Endothelial cell of umbilical vein (primary cell): Measurements from ENCODE around the gene OXNAD1. TPM values are rescaled to one million over a fixed set of nuclear protein-coding genes. Genes with fewer than 3 reads are reported as not detected.

Experiments
- BruUV-seq: library from RNA; stranded (reverse); fragments of 400-500 nt; replicated peaks from 2 replicates; lab custom pipeline; 2021; lab: Mats Ljungman, UMichigan
- CTCF ChIA-PET: fragments of 300-600, 350-600 bp; sonication (Branson Sonifier 250); formaldehyde crosslinking; loops from one replicate; lab custom pipeline; 2021; ENCODE audit warnings: antibody characterized with exemption, inconsistent platforms; lab: Charles Lee
- POLR2A ChIA-PET: fragments of 300-600, 350-600 bp; sonication (Branson Sonifier 250); formaldehyde crosslinking; loops from one replicate; lab custom pipeline; 2021; ENCODE audit warnings: antibody characterized with exemption, inconsistent platforms; lab: Charles Lee
- DNase-seq: peaks from one replicate; pipeline ENCODE4 v3.0.0-alpha.2; 2011; ENCODE audit warnings: low read depth, low spot score
- FAIRE-seq: peaks from 2 replicates; lab custom pipeline; 2011; peaks lifted over from hg19 to GRCh38; lab: Jason Lieb, UNC
- H2AFZ ChIP-seq: 2 replicates; pipeline ENCODE4 v1.6.0; 2012; ENCODE audit warnings: low read depth, low read length, control low read depth, inconsistent platforms
- H3K27ac ChIP-seq: 2 replicates; pipeline ENCODE4 v1.5.1; 2011; ENCODE audit warnings: low read depth, mild to moderate bottlenecking, control low read depth, low read length, moderate library complexity; ENCODE audit not compliant: insufficient read depth
- H3K27me3 ChIP-seq, 2 experiments: 2 replicates each; pipeline versions ENCODE4 v1.6.0 to v1.6.1; 2011; ENCODE audit warnings: low read length in 2 of 2, mixed read lengths in 1 of 2; ENCODE audit not compliant: control insufficient read depth in 2 of 2, insufficient read depth in 2 of 2
- H3K36me3 ChIP-seq, 2 experiments: 2 replicates in 1 of 2; 3 replicates in 1 of 2; pipeline ENCODE4 v1.5.1; 2011; ENCODE audit warnings: low read length in 2 of 2, mild to moderate bottlenecking in 1 of 2, moderate library complexity in 1 of 2; ENCODE audit not compliant: control insufficient read depth in 2 of 2, insufficient read depth in 2 of 2; ENCODE audit errors: extremely low read depth in 1 of 2
- H3K4me1 ChIP-seq: 3 replicates; pipeline ENCODE4 v1.5.1; 2011; ENCODE audit warnings: mild to moderate bottlenecking, low read length; ENCODE audit not compliant: control insufficient read depth, insufficient read depth; ENCODE audit errors: extremely low read depth
- H3K4me2 ChIP-seq: 2 replicates; pipeline ENCODE4 v1.6.1; 2011; ENCODE audit warnings: low read length, control low read depth, mixed read lengths; ENCODE audit not compliant: insufficient read depth
- H3K4me3 ChIP-seq, 3 experiments: fragments of 200-600 bp in 1 of 3; sonication (generic), shearing (Covaris generic) in 1 of 3; replicated peaks in 1 of 3; 2 replicates each; pipeline ENCODE4 v1.5.1; 2011 to 2016; ENCODE audit warnings: control low read depth in 3 of 3, low read length in 3 of 3, mild to moderate bottlenecking in 2 of 3, inconsistent platforms in 1 of 3, low read depth in 1 of 3, moderate library complexity in 1 of 3; ENCODE audit not compliant: insufficient read depth in 1 of 3
- H3K79me2 ChIP-seq: 2 replicates; pipeline ENCODE4 v1.6.0; 2012; ENCODE audit warnings: low read length, inconsistent platforms; ENCODE audit not compliant: control insufficient read depth, insufficient read depth
- H3K9ac ChIP-seq: replicated peaks from 2 replicates; pipeline ENCODE3; 2011; ENCODE audit warnings: low read length, control low read depth; ENCODE audit not compliant: insufficient read depth; ENCODE audit errors: extremely low read depth
- H3K9me1 ChIP-seq: replicated peaks from 3 replicates; pipeline ENCODE4 v1.6.0; 2011; ENCODE audit warnings: mild to moderate bottlenecking, low read length; ENCODE audit not compliant: control insufficient read depth, insufficient read depth; ENCODE audit errors: extremely low read depth
- H3K9me3 ChIP-seq: replicated peaks from 2 replicates; pipeline ENCODE4 v1.5.1; 2012; ENCODE audit warnings: low read length, inconsistent platforms; ENCODE audit not compliant: control insufficient read depth, insufficient read depth
- H4K20me1 ChIP-seq: replicated peaks from 2 replicates; pipeline ENCODE3; 2011; ENCODE audit warnings: mild to moderate bottlenecking, low read length; ENCODE audit not compliant: control insufficient read depth, insufficient read depth; ENCODE audit errors: extremely low read depth
- EZH2 ChIP-seq: IDR thresholded peaks from 2 replicates; pipeline ENCODE4 v1.6.1; 2012; ENCODE audit warnings: borderline replicate concordance, low read depth, mild to moderate bottlenecking, moderate library complexity, low read length, inconsistent platforms; ENCODE audit not compliant: severe bottlenecking
- FOS ChIP-seq: IDR thresholded peaks from 2 replicates; pipeline ENCODE4 v1.6.1; 2011; ENCODE audit warnings: mild to moderate bottlenecking, low read length, moderate library complexity, borderline replicate concordance; ENCODE audit not compliant: insufficient read depth
- GATA2 ChIP-seq: IDR thresholded peaks from 2 replicates; pipeline ENCODE4 v1.7.0; 2011; ENCODE audit warnings: low read depth, mild to moderate bottlenecking, moderate library complexity, mixed read lengths, low read length; ENCODE audit not compliant: insufficient read length, insufficient read depth
- JUN ChIP-seq: IDR thresholded peaks from 2 replicates; pipeline ENCODE4 v1.6.1; 2011; ENCODE audit warnings: borderline replicate concordance, low read depth; ENCODE audit not compliant: insufficient read length, insufficient read depth
- MAX ChIP-seq: IDR thresholded peaks from 2 replicates; pipeline ENCODE4 v1.6.1; 2011; ENCODE audit not compliant: insufficient read depth, insufficient read length
- MYC ChIP-seq: IDR thresholded peaks from one replicate; pipeline ENCODE4 v1.6.1; 2011; ENCODE audit warnings: mild to moderate bottlenecking, low read depth, low read length
- POLR2A ChIP-seq: IDR thresholded peaks from 2 replicates; pipeline ENCODE4 v1.6.1; 2012; ENCODE audit warnings: low read depth, mild to moderate bottlenecking, control low read depth, low read length
- POLR2AphosphoS5 ChIP-seq: IDR thresholded peaks from 2 replicates; pipeline ENCODE4 v1.6.1; 2012; ENCODE audit warnings: low read depth, mild to moderate bottlenecking, control low read depth, low read length, moderate library complexity; ENCODE audit not compliant: insufficient read depth
- dilution Hi-C: fragments of 300-500 bp; cut with MboI; formaldehyde crosslinking; loops from one replicate; pipeline ENCODE4 v1.15.0; 2019; ENCODE audit warnings: low sequenced_read_pairs; ENCODE audit not compliant: extremely low pct_ligation_motif_present
- intact Hi-C: fragments of 100-400 bp; cut with micrococcal nuclease; formaldehyde crosslinking; loops from one replicate; pipeline ENCODE4 v1.10.0; 2022
- polyA plus RNA-seq, 4 experiments: library from polyadenylated mRNA; depleted of rRNA in 3 of 4; stranded (reverse) in 3 of 4; unstranded in 1 of 4; fragments of >200 nt; gene quantifications; 2 replicates each; pipeline versions ENCODE4 v1.2.1 to v1.2.3, GENCODE V29; 2011 to 2012; ENCODE audit warnings: missing spikeins in 1 of 4
- total RNA-seq: library from RNA; stranded (reverse); gene quantifications from 2 replicates; pipeline ENCODE4 v1.2.3, GENCODE V29; 2021
- TF ChIP-seq, protein P1 (sequence below), 2 donors: IDR thresholded peaks; 1 replicate in 1 of 2; 2 replicates in 1 of 2; pipeline ENCODE4 v1.5.1; 2011; ENCODE audit warnings: low read length in 2 of 2, mild to moderate bottlenecking in 2 of 2, moderate library complexity in 2 of 2, control low read depth in 1 of 2, inconsistent platforms in 1 of 2, low read depth in 1 of 2; ENCODE audit not compliant: insufficient read depth in 1 of 2; ENCODE audit errors: extremely low read depth in 1 of 2

Gene OXNAD1
- total and polyA plus RNA-seq, 2 donors (not counting 3 experiments of a cell fraction or from before 2014, with no cell fraction given), result 5.5 to 9.7 TPM

- TF ChIP-seq MYC (no peak), FOS (no peak), POLR2A (no peak), GATA2 (no peak), JUN (no peak), POLR2AphosphoS5 (no peak), EZH2 (no peak), MAX (no peak)
- TF ChIP-seq, protein P1, sequence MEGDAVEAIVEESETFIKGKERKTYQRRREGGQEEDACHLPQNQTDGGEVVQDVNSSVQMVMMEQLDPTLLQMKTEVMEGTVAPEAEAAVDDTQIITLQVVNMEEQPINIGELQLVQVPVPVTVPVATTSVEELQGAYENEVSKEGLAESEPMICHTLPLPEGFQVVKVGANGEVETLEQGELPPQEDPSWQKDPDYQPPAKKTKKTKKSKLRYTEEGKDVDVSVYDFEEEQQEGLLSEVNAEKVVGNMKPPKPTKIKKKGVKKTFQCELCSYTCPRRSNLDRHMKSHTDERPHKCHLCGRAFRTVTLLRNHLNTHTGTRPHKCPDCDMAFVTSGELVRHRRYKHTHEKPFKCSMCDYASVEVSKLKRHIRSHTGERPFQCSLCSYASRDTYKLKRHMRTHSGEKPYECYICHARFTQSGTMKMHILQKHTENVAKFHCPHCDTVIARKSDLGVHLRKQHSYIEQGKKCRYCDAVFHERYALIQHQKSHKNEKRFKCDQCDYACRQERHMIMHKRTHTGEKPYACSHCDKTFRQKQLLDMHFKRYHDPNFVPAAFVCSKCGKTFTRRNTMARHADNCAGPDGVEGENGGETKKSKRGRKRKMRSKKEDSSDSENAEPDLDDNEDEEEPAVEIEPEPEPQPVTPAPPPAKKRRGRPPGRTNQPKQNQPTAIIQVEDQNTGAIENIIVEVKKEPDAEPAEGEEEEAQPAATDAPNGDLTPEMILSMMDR (IDR thresholded peaks at IDR 0.05; ENCODE audit: extremely low read depth in 1 of 2, insufficient read depth in 1 of 2, low read depth in 1 of 2, low read length in 2 of 2), result no peak
- Histone ChIP-seq H4K20me1 (no peaks in the 10 kb centered on the region), H3K4me3 (no peak overlapping the region), H3K27ac (no peak overlapping the region), H3K9ac (no peak overlapping the region), H3K4me1 (peaks cover 11% of the 10 kb centered on the region), H3K9me1 (no peaks in the 10 kb centered on the region), H3K9me3 (no peaks in the 10 kb centered on the region), H3K4me2 (no peak overlapping the region), H3K79me2 (peaks cover 31% of the 10 kb centered on the region), H3K36me3 (peaks cover 0 to 4% of the 10 kb centered on the region in 2 experiments), H2AFZ (no peak overlapping the region), H3K27me3 (no peaks in the 10 kb centered on the region)
- FAIRE-seq (no peak), DNase-seq (no peak)
- CTCF ChIA-PET, result interaction anchor here (0.6 kb wide), 1 partner anchor 209 kb away, joined by 3 read pairs; no protein-coding TSS in a partner anchor
- dilution Hi-C loops, result no loop called here
- POLR2A ChIA-PET, result no interaction called here
- no TSS peak for BruUV-seq
- intact Hi-C loops, result no loop called here
Measured at GRCh38 chr3:16260046-16260445, 5.0 kb upstream of the OXNAD1 start.
